Measurements from ENCODE around the gene SMAGP. TPM values are rescaled to one million over a fixed set of nuclear protein-coding genes. Genes with fewer than 3 reads are reported as not detected.
"Not testable (repeated sequence)": the region's sequence is repeated elsewhere in the genome, so short reads cannot be mapped to it uniquely, and the experiment has no call there.

The SMAGP gene
- total and polyA plus RNA-seq, 12 donors = 2.0 to 7.3 (median 3.7) TPM

DNA sequence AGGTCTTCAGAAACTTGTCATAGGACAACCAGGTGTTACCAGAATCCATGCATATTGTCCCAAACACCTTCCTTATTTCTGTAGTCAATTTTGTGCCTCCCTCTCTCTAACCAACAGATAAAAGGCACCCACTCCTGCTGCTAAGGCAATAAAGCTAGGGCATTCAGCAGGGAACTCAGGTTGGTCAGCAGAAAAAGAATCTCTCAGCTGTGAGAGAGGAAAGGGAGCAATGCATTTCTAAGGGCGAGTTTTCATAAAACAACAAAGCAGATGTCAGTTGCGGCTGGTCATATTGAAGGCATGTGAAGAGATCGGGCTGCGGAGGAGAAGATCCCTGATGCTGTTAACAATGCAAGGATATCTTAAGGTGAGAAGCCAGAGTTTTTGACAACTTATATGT is 45.0 kb downstream of the SMAGP start:
- WGBS, 2 donors = 93 to 94% methylated on average over 4 of the region's 4 CpGs

DNA sequence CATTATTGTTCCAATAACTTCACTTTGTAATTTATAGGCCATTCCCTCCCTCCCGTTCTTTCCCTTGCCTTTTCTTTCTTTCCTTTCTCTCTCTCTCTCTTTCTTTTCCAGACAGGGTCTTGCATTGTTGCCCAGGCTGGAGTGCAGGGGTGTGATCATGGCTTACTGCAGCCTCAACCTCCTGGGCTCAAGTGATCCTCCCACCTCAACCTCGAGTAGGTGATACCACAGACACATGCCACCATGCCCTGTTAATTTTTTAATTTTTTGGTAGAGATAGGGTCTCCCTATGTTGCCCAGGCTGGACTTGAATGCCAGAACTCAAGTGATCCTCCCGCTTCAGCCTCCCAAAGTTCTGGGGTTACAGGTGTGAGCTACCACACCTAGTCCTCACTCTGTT is 45.6 kb downstream of the SMAGP start:
- TF ChIP-seq, protein P1, sequence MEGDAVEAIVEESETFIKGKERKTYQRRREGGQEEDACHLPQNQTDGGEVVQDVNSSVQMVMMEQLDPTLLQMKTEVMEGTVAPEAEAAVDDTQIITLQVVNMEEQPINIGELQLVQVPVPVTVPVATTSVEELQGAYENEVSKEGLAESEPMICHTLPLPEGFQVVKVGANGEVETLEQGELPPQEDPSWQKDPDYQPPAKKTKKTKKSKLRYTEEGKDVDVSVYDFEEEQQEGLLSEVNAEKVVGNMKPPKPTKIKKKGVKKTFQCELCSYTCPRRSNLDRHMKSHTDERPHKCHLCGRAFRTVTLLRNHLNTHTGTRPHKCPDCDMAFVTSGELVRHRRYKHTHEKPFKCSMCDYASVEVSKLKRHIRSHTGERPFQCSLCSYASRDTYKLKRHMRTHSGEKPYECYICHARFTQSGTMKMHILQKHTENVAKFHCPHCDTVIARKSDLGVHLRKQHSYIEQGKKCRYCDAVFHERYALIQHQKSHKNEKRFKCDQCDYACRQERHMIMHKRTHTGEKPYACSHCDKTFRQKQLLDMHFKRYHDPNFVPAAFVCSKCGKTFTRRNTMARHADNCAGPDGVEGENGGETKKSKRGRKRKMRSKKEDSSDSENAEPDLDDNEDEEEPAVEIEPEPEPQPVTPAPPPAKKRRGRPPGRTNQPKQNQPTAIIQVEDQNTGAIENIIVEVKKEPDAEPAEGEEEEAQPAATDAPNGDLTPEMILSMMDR (IDR thresholded peaks at IDR 0.05) = no peak
- no peaks in the 10 kb centered on the region for H3K36me3 ChIP-seq
- H3K27me3 ChIP-seq = no peaks in the 10 kb centered on the region
- H3K4me1 ChIP-seq = peaks cover 0 to 1% (median 0%) of the 10 kb centered on the region in 9 donors
- ATAC-seq (no peak), DNase-seq (no peak)
- no peak overlapping the region for H3K4me3 ChIP-seq
- H3K9me3 ChIP-seq = no peaks in the 10 kb centered on the region
- no peak overlapping the region for H3K27ac ChIP-seq
- 90 to 93% methylated on average over 3 of the region's 3 CpGs for WGBS, 2 donors
- intact Hi-C loops (cut with DNase I) = no loop called here

More for the DNA sequence above, 45.0 kb downstream of the SMAGP start:
- ATAC-seq = no peak
- DNase-seq = no peak
- H3K4me3 ChIP-seq = no peak overlapping the region
- no peak overlapping the region for H3K27ac ChIP-seq
- TF ChIP-seq, protein P1 (IDR thresholded peaks at IDR 0.05) = no peak
- intact Hi-C loops (cut with DNase I) = no loop called here
- no peaks in the 10 kb centered on the region for H3K27me3 ChIP-seq
- H3K36me3 ChIP-seq = no peaks in the 10 kb centered on the region
- no peaks in the 10 kb centered on the region for H3K9me3 ChIP-seq
- no peaks in the 10 kb centered on the region for H3K4me1 ChIP-seq

- no peaks in the 10 kb centered on the region for H3K36me3 ChIP-seq
- 45 to 50% methylated on average over 7 of the region's 7 CpGs for WGBS, 2 donors
- peaks cover 6 to 16% (median 12%) of the 10 kb centered on the region in 9 donors for H3K4me1 ChIP-seq
- ATAC-seq = no peak
- TF ChIP-seq, protein P1 (IDR thresholded peaks at IDR 0.05) = no peak
- DNase-seq = no peak
- H3K27ac ChIP-seq = no peak overlapping the region
- no peaks in the 10 kb centered on the region for H3K9me3 ChIP-seq
- intact Hi-C loops (cut with DNase I) = no loop called here
- H3K4me3 ChIP-seq = no peak overlapping the region
- H3K27me3 ChIP-seq = no peaks in the 10 kb centered on the region
Measured at GRCh38 chr12:51222461-51222860, 47.8 kb downstream of the SMAGP start.

DNA sequence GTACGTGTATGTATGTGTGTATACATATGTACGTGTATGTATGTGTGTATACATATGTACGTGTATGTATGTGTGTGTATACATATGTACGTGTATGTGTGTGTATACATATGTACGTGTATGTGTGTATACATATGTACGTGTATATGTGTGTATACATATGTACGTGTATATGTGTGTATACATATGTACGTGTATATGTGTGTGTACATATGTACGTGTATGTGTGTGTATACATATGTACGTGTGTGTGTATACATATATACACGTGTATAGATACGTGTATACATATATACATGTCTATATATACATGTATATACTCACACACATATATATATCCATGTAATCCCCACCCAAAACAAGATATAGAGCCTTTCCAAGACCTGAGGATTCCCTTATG is 50.4 kb downstream of the SMAGP start:
- not testable (repeated sequence) for H3K4me3 ChIP-seq, ATAC-seq, H3K36me3 ChIP-seq, DNase-seq, H3K9me3 ChIP-seq, H3K27me3 ChIP-seq, H3K27ac ChIP-seq
- WGBS, 2 donors = 83 to 91% methylated on average over 12 of the region's 12 CpGs
- peaks cover 6 to 26% (median 19%) of the 10 kb centered on the region in 9 donors for H3K4me1 ChIP-seq
- intact Hi-C loops (cut with DNase I) = loop anchor here in 6 of 10 donors (2.0 to 5.0 kb wide), 5 partner anchors 19 to 173 kb away; partner anchors contain the start of genes DAZAP2 (in 2 of the 6), TFCP2 (in 2 of the 6) and LETMD1 (in 1 of the 6)

GRCh38 chr12:51219322-51219721 is 50.9 kb downstream of the SMAGP start:
- intact Hi-C loops (cut with DNase I) = loop anchor here in 6 of 10 donors (2.0 to 5.0 kb wide), 5 partner anchors 19 to 172 kb away; partner anchors contain the start of genes DAZAP2 (in 2 of the 6), TFCP2 (in 2 of the 6) and LETMD1 (in 1 of the 6)
- 82 to 87% methylated on average over 5 of the region's 5 CpGs for WGBS, 2 donors
- H3K4me3 ChIP-seq = peak overlapping the region in 1 of 10 donors; percentile 98

More at GRCh38 chr12:51219322-51219721, 50.9 kb downstream of the SMAGP start:
- DNase-seq (no peak), ATAC-seq (no peak)
- Histone ChIP-seq H3K36me3 (no peaks in the 10 kb centered on the region), H3K4me1 (peaks cover 6 to 26% (median 19%) of the 10 kb centered on the region in 9 donors), H3K9me3 (no peaks in the 10 kb centered on the region), H3K27ac (peak overlapping the region in 7 of 10 donors; percentile 90 to 97 (median 96)), H3K27me3 (no peaks in the 10 kb centered on the region)
- TF ChIP-seq, protein P1 (IDR thresholded peaks at IDR 0.05) = no peak

Measured in heart right ventricle (tissue), 16 donors.